RWPE2 (cell line): Measurements from ENCODE around the gene OR5T1.

ENCODE experiments used
- ATAC-seq: fragments of 200-7000 bp; cut with Tn5 transposase; 3 replicates; pipeline ENCODE4 v1.9.1; 2021; ENCODE audit warnings: low read depth
- DNase-seq: peaks from one replicate; pipeline ENCODE4 v3.0.0-alpha.2; 2020; ENCODE audit warnings: low spot score
- H3K27ac ChIP-seq: fragments of 450-650 bp; 2 replicates; pipeline ENCODE4 v1.5.1; 2017; ENCODE audit warnings: mild to moderate bottlenecking; ENCODE audit not compliant: poor library complexity, severe bottlenecking
- H3K27me3 ChIP-seq: fragments of 250-450 bp; sonication (Bioruptor Pico); 2 replicates; pipeline ENCODE4 v1.5.1; 2021; ENCODE audit warnings: mild to moderate bottlenecking, moderate library complexity; ENCODE audit not compliant: insufficient read depth, poor library complexity, severe bottlenecking
- H3K36me3 ChIP-seq: fragments of 250-450 bp; sonication (Bioruptor Pico); 2 replicates; pipeline ENCODE4 v1.5.1; 2020; ENCODE audit warnings: low read depth, mild to moderate bottlenecking, moderate library complexity
- H3K4me1 ChIP-seq: fragments of 250-450 bp; sonication (Bioruptor Pico); 2 replicates; pipeline ENCODE4 v1.5.1; 2021; ENCODE audit warnings: mild to moderate bottlenecking, moderate library complexity; ENCODE audit not compliant: insufficient read depth, poor library complexity, severe bottlenecking
- H3K4me3 ChIP-seq: fragments of 250-450 bp; sonication (Bioruptor Pico); 2 replicates; pipeline ENCODE4 v1.5.1; 2021; ENCODE audit warnings: mild to moderate bottlenecking, moderate library complexity; ENCODE audit not compliant: severe bottlenecking
- H3K9me3 ChIP-seq: fragments of 250-450 bp; sonication (Bioruptor Pico); 2 replicates; pipeline ENCODE4 v1.5.1; 2021; ENCODE audit warnings: mild to moderate bottlenecking, moderate library complexity; ENCODE audit not compliant: severe bottlenecking
- TF ChIP-seq, protein P1 (sequence below): fragments of 450-650 bp; IDR thresholded peaks from one replicate; pipeline ENCODE4 v1.5.1; 2017; ENCODE audit warnings: mild to moderate bottlenecking, moderate library complexity; ENCODE audit not compliant: poor library complexity, severe bottlenecking

The OR5T1 gene

DNA sequence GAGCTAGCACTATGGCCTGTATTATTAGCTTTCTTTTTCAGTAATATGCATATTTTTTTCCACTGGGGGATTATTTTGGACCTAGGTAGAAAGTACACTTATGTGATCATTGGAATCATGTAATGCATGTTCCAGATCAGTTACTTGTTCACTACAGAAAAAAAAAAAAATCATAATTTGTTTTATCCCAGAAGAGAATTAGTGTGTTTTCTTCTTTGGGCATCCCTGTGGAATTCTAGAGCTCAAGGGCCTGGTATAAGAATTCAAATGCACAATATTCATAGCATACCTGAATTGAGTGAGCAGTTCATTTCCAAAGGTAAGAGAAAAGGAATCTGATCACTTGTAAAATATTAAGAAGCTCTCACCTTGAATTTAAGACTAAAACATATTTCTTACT lies at the start of gene OR5T1:
Gene OR5T1 (plus strand): TSS at position 301 of the 400 bp plus-strand sequence. CDS start 1,485 bp downstream, outside the sequence.
- Histone ChIP-seq H3K27me3 (no peaks in the 10 kb centered on the region), H3K9me3 (peaks cover 4% of the 10 kb centered on the region), H3K4me3 (no peak within 1 kb of the TSS), H3K27ac (no peak within 1 kb of the TSS), H3K4me1 (no peaks in the 10 kb centered on the region), H3K36me3 (no peaks in the 10 kb centered on the region)
- TF ChIP-seq, protein P1, sequence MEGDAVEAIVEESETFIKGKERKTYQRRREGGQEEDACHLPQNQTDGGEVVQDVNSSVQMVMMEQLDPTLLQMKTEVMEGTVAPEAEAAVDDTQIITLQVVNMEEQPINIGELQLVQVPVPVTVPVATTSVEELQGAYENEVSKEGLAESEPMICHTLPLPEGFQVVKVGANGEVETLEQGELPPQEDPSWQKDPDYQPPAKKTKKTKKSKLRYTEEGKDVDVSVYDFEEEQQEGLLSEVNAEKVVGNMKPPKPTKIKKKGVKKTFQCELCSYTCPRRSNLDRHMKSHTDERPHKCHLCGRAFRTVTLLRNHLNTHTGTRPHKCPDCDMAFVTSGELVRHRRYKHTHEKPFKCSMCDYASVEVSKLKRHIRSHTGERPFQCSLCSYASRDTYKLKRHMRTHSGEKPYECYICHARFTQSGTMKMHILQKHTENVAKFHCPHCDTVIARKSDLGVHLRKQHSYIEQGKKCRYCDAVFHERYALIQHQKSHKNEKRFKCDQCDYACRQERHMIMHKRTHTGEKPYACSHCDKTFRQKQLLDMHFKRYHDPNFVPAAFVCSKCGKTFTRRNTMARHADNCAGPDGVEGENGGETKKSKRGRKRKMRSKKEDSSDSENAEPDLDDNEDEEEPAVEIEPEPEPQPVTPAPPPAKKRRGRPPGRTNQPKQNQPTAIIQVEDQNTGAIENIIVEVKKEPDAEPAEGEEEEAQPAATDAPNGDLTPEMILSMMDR = no peak
- DNase-seq (no peak), ATAC-seq (no peak)

DNA sequence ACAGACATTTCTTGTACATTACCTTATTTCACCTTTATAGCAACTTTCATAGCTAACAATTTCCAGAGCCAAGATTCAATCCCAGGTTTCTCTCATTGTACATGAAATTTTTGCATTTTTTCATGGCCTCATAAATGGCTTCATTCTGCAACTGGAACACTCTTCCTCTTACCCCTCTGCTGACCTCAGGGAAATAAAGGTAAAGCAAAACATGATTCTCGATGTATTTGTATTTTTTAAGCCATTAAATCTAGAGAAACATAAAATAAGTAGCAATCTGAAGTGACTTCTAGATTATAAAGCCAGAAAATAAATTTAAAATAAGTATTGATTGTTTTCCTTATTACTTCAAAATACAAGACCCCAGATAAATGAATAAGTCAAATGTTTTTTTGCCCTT lies 39.8 kb upstream of the OR5T1 start, which contains the start of gene OR5T2:
Gene OR5T2 (minus strand): TSS at position 101 of the 400 bp plus-strand sequence. CDS start 1,193 bp downstream, outside the sequence.
- Histone ChIP-seq H3K4me1 (no peaks in the 10 kb centered on the region), H3K36me3 (no peaks in the 10 kb centered on the region), H3K4me3 (no peak within 1 kb of the TSS), H3K27me3 (peaks cover 2% of the 10 kb centered on the region), H3K27ac (no peak within 1 kb of the TSS), H3K9me3 (no peaks in the 10 kb centered on the region)
- ATAC-seq (no peak), DNase-seq (no peak)
- TF ChIP-seq, protein P1 = no peak

- H3K4me1 ChIP-seq = no peaks in the 10 kb centered on the region
- H3K27ac ChIP-seq = no peak within 1 kb of the TSS
- TF ChIP-seq, protein P1 = no peak
- ATAC-seq (no peak), DNase-seq (no peak)
- no peaks in the 10 kb centered on the region for H3K36me3 ChIP-seq
- H3K9me3 ChIP-seq = no peaks in the 10 kb centered on the region
- H3K27me3 ChIP-seq = no peaks in the 10 kb centered on the region
- H3K4me3 ChIP-seq = no peak within 1 kb of the TSS
These were observed 22.0 kb upstream of the OR5T1 start, which contains the start of gene OR5T3 for GRCh38 chr11:56251954-56252353. TSS of gene OR5T3 (plus strand) at chr11:56252254. CDS start at chr11:56252254, 0 bp downstream.

- peaks cover 4% of the 10 kb centered on the region for H3K9me3 ChIP-seq
- H3K36me3 ChIP-seq = no peaks in the 10 kb centered on the region
- DNase-seq = no peak
- TF ChIP-seq, protein P1 = no peak
- ATAC-seq = no peak
- H3K27me3 ChIP-seq = no peaks in the 10 kb centered on the region
- H3K4me3 ChIP-seq = no peak overlapping the region
- no peaks in the 10 kb centered on the region for H3K4me1 ChIP-seq
- H3K27ac ChIP-seq = no peak overlapping the region
These were observed 2.9 kb upstream of the OR5T1 start for GRCh38 chr11:56271092-56271491.

DNA sequence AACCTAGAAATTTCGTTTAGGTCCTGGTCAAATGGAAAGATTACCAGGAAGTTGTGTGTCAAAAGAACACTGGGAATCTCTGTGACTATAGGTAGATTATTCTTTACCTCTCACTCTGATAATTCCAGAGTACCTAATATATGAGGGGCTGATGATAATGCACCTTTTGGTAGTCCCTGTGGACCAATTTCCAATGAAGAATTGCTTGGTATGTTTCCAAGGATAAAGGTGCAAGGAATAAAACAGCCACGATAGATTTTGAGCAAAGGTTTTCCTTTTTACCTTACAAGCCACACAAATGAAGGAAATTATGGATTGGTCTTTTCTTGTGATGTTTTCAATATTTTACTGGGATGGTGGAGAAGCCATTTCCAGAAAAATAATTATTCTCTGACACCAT lies 18.2 kb downstream of the OR5T1 start, which contains the start of gene OR8H1:
Gene OR8H1 (minus strand): TSS at position 101 of the 400 bp plus-strand sequence. CDS start 1,192 bp downstream, outside the sequence.
- H3K36me3 ChIP-seq = no peaks in the 10 kb centered on the region
- no peaks in the 10 kb centered on the region for H3K27me3 ChIP-seq
- DNase-seq = no peak
- H3K27ac ChIP-seq = no peak within 1 kb of the TSS
- no peak within 1 kb of the TSS for H3K4me3 ChIP-seq
- no peaks in the 10 kb centered on the region for H3K9me3 ChIP-seq
- no peak for ATAC-seq
- TF ChIP-seq, protein P1 = no peak
- no peaks in the 10 kb centered on the region for H3K4me1 ChIP-seq
